BE2C (cell line): ENCODE data around the gene RNF220.

ENCODE experiments used
- DNase-seq: peaks from one replicate; pipeline ENCODE4 v3.0.0-alpha.2; 2020
- H3K27me3 ChIP-seq: fragments of 250-450 bp; sonication (Bioruptor Pico); 2 replicates; pipeline ENCODE4 v1.5.1; 2020; ENCODE audit warnings: mild to moderate bottlenecking
- H3K36me3 ChIP-seq: fragments of 250-450 bp; sonication (Bioruptor Pico); 2 replicates; pipeline ENCODE4 v1.5.1; 2020; ENCODE audit warnings: mild to moderate bottlenecking
- H3K4me1 ChIP-seq: fragments of 250-450 bp; sonication (Bioruptor Pico); 2 replicates; pipeline ENCODE4 v1.5.1; 2020
- H3K4me3 ChIP-seq: 2 replicates; pipeline ENCODE4 v1.5.1; 2011; ENCODE audit warnings: low read depth, low read length
- H3K9me3 ChIP-seq: fragments of 250-450 bp; sonication (Bioruptor Pico); 2 replicates; pipeline ENCODE4 v1.5.1; 2020
- CTCF ChIP-seq: IDR thresholded peaks from 2 replicates; pipeline ENCODE4 v1.5.1; 2012; ENCODE audit warnings: mild to moderate bottlenecking, low read depth, low read length

RNF220 gene

GRCh38 chr1:44377925-44378784, 26.9 kb upstream of the RNF220 start:
- Histone ChIP-seq H3K4me3 (no peak overlapping the region), H3K36me3 (no peaks in the 10 kb centered on the region), H3K27me3 (no peaks in the 10 kb centered on the region), H3K9me3 (no peaks in the 10 kb centered on the region), H3K4me1 (no peaks in the 10 kb centered on the region)
- TF ChIP-seq CTCF, result peak; percentile 58
- DNase-seq, result peak; percentile 28

GRCh38 chr1:44380666-44381177, 24.3 kb upstream of the RNF220 start:
- no peak for TF ChIP-seq CTCF
- Histone ChIP-seq H3K9me3 (no peaks in the 10 kb centered on the region), H3K4me3 (no peak overlapping the region), H3K4me1 (no peaks in the 10 kb centered on the region), H3K36me3 (no peaks in the 10 kb centered on the region), H3K27me3 (peaks cover 5% of the 10 kb centered on the region)
- no peak for DNase-seq

GRCh38 chr1:44388551-44388950, 16.5 kb upstream of the RNF220 start:
- Histone ChIP-seq H3K4me3 (no peak overlapping the region), H3K36me3 (no peaks in the 10 kb centered on the region), H3K4me1 (no peaks in the 10 kb centered on the region), H3K27me3 (peaks cover 15% of the 10 kb centered on the region), H3K9me3 (no peaks in the 10 kb centered on the region)
- no peak for DNase-seq
- TF ChIP-seq CTCF, result no peak

GRCh38 chr1:44389437-44389836, 15.6 kb upstream of the RNF220 start:
- peaks cover 12% of the 10 kb centered on the region for H3K27me3 ChIP-seq
- no peak overlapping the region for H3K4me3 ChIP-seq
- no peak for TF ChIP-seq CTCF
- DNase-seq, result no peak
- H3K36me3 ChIP-seq, result no peaks in the 10 kb centered on the region
- H3K9me3 ChIP-seq, result no peaks in the 10 kb centered on the region
- H3K4me1 ChIP-seq, result no peaks in the 10 kb centered on the region

GRCh38 chr1:44390277-44390676, 14.8 kb upstream of the RNF220 start:
- TF ChIP-seq CTCF, result no peak
- Histone ChIP-seq H3K36me3 (no peaks in the 10 kb centered on the region), H3K4me1 (no peaks in the 10 kb centered on the region), H3K9me3 (no peaks in the 10 kb centered on the region), H3K4me3 (no peak overlapping the region), H3K27me3 (peaks cover 14% of the 10 kb centered on the region)
- DNase-seq, result no peak
